OCI-LY3 (cell line): Measurements from ENCODE around the gene PAGE4.

Source experiments
- EZH2phosphoT487 ChIP-seq: fragments of 200-600 bp; shearing (Covaris generic); IDR thresholded peaks from 2 replicates; pipeline ENCODE4 v1.6.1; 2018; ENCODE audit warnings: antibody characterized with exemption, mixed run types, low read depth
- TF ChIP-seq, protein P1 (sequence below): fragments of 200-600, 300-600 bp; sonication (generic); IDR thresholded peaks from 2 replicates; pipeline ENCODE4 v1.5.1; 2014; ENCODE audit warnings: antibody characterized with exemption, low read length, low read depth

DNA sequence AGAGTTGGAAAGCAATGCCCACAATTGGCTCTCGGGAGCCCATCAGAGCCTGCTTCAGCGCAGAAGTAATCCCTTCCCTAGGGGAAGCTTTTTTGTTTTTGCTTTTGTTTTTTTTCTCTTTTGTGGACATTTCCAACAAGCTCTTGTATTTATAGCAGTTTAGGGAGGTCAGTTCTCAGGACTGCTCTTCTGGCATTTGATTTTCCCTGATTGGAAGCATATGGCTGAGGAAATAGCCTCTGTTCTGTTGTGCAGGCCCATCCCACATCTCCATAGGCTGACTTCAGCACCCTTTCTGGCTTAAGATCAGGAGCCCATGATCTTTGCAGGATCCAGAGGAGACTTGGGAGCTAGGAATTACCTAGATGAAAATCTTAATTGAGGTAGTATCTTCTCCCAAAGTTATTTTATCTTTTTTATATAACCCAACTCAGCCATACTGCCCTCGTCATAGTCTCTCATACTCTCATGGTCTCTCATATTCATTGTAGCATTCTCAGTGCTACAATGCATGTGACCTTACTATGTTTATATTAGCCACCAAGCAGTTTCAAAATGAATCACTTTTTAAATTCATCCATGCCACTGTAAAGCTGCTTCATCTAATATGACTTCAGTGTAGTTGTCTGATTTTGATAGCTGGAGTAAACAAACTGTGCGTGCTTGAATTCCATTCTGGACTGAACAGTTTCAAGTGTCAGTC lies 16.7 kb downstream of the PAGE4 start:
- TF ChIP-seq, protein P1, sequence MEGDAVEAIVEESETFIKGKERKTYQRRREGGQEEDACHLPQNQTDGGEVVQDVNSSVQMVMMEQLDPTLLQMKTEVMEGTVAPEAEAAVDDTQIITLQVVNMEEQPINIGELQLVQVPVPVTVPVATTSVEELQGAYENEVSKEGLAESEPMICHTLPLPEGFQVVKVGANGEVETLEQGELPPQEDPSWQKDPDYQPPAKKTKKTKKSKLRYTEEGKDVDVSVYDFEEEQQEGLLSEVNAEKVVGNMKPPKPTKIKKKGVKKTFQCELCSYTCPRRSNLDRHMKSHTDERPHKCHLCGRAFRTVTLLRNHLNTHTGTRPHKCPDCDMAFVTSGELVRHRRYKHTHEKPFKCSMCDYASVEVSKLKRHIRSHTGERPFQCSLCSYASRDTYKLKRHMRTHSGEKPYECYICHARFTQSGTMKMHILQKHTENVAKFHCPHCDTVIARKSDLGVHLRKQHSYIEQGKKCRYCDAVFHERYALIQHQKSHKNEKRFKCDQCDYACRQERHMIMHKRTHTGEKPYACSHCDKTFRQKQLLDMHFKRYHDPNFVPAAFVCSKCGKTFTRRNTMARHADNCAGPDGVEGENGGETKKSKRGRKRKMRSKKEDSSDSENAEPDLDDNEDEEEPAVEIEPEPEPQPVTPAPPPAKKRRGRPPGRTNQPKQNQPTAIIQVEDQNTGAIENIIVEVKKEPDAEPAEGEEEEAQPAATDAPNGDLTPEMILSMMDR = no peak
- TF ChIP-seq EZH2phosphoT487 = no peak
